Mesenteric fat pad (tissue), 1 donor: Measurements from ENCODE around the gene TUT1. TPM values are rescaled to one million over a fixed set of nuclear protein-coding genes. Genes with fewer than 3 reads are reported as not detected.
"Not testable (repeated sequence)": the region's sequence is repeated elsewhere in the genome, so short reads cannot be mapped to it uniquely, and the experiment has no call there.

Source experiments
- DNase-seq: peaks from one replicate; pipeline ENCODE4 v3.0.0-alpha.2; 2020; ENCODE audit warnings: low spot score
- total RNA-seq: library from RNA; stranded (reverse); fragmentation: NEBNext Ultra II Directional; extraction: Animal tissue kit (Norgen Biotek cat#: 25700); gene quantifications from one replicate; pipeline ENCODE4 v1.2.1, GENCODE V29; 2021
- donor health status: DM: yes; HTN: yes; CAD: no.

Gene TUT1
- total RNA-seq, 1 donor from 2014 or later: 13.4 TPM

DNA sequence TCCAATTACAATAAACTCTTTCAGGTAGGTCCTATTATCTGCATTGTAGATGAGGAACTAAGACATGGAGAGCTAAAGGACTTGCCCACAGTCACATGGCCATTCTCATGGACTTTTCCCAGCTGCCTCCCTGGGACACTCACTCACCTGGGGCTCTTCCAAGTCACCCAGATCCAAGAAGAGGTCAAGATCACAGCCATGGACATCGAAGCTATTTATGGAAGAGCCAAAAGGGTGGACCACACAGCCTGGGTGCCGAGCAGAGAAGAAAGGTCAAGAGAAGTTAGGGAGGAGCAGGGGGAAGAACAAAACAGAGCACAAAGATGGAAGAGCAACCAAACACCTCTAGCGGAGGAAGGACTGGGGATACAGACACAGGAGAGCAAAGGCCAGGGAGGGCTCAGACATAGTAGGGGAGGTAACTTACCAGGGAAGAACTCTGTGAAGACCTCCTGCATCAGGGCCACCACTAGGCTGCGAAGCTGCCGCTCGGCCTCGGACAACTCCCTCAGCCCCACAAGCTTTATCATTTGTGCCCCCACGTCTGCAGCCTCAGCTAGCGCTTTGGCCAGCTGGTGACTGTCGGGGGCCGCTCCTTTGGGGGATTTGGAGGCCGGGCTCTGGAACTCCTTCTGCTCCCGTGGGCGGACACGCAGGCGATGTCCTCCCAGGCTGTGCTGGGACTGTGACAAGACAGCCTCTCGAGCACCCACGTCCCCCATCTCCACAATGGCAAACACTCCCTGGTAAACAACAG is 10.2 kb downstream of the TUT1 start:
- DNase-seq: no peak

DNA sequence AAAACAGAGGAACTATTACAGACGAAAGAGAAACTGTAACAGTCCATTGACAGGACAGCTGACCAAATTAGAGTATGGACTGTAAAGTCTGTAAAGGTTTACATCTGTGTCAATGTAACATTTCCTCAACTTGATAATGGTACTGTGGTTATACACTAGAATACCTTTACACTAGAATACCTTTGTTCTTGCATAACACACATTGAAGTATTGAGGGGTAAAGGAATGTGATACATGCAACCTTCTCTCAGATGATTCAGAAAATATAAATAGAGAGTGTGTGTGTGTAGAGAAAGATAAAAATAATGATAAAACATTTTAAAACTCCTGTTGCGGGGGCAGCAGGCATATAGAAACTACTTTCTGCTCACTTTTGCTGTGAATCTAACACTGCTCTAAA is 12.1 kb downstream of the TUT1 start:
- DNase-seq: no peak

DNA sequence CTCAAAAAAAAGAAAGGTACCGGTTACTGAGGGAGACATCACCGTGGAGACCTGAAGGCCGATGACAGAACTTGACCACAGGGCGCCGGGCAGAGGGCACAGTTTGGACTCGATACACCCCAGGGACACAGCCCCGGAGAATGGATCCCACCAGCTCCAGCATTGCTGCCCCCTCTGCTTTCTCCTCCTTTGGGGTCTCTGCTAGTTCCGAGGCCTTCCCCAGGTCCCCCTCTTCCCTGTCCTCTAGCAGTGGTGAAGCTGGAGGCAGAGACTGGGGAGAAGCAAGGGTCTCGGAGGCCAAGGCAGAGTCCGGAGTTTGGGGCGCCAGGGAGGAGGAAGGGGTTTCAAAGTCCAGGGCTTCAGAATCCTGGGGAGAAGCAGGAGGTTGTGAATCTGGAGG is 12.8 kb downstream of the TUT1 start:
- DNase-seq: no peak

DNA sequence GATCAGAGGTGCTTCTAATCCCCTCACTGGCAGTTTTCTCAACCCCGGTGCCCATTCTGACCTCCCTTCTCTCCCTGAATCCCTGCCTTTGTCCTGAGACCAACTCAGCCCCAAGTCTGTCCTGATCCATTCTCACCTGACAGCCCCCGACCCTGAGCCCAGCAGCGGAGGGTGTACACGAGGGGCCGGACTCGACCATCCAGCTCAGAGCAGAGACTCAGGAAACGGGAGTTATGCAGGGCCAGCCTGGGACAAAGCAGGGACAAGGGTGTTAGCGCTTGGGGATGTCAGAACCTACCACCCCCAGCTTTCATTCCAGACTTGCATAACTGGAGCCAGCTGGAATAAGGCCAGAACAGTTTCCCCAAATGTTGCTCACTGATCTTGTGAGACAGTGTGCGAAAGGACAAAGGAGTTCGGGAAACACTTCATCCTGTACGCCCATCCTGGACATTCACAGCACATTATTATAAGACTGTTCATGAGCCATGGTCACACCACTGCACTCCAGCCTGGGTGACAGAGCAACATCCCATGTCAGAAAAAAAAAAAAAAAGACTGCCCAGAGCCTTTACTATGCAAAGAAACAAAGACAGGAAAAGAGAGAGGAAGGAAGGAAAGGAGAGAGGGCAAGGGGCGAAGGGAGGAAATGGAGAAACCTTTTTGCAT is 14.1 kb downstream of the TUT1 start:
- DNase-seq: no peak

DNA sequence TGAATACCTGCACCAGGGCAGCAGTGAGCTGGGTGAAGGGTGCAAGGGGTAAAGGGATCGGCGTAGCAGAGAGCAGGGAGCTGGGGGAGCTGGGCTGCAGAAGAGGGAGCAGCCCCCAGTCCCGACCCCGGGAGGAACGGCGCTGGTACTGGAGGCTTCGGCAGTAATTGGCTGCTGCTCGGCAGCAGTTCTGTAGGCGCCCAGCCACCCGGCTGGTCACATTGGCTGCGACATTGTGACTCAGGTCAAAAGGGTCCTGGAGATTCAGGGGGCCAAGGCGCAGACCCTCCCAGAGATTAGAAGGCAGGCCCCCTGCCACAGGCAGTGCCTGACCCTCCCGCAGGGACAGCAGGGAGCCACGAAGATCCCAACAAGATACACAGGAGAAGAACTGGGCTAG is 15.5 kb downstream of the TUT1 start:
- DNase-seq: no peak

DNA sequence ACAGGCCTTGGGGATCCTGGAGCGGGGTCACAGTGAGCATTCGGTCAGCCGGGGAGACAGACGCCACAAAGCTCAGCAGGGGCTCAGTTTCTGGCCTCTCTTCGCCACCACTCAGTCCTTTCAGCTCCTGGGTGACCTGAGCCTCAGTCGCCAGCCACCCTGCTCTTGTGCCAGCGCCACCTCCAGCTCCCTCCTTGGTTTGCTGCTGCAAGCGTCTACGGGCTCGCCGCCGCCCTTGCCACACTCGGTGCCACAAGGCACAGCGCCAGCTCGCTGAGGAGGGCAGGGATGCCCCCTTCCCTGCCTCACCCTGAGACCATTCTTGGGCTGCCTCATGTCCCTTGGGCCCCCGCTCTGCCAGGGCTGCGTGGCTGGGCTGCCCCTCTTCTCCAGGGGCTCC is 16.2 kb downstream of the TUT1 start:
- DNase-seq: no peak

DNA sequence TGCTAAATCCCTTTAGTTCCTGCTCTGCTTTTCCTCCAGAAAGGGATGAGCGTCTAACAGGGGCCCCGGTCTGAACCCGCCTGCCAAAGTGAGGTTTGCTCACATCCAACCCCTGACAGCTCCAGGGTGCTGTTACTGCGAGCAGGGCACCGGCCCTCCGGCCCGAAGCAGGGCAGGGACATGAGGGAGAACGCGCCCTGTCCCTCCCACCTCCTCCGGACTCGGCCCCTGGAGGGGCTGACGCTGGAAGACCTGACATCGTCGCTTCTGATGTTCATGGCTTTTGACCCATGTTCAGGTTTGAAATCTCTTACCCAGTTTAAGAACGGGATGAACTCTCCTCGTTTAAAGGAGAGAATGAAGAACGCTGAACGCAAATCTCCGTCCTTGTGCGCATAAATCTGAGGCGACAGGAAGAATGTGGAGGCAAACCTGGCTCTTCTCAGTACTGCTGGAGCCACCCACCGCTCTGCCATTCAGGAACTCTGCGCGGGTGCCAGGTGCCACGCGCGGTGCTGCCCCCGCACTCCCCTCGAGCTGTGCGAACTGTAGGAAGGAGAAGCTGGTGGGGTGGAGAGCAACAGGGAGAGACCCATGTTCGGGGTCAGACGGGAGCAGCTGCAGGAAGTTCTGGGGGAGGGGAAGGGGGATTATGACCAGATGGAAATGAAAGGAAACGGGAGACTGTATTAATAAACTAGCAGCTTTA is 16.8 kb downstream of the TUT1 start:
- no peak for DNase-seq

DNA sequence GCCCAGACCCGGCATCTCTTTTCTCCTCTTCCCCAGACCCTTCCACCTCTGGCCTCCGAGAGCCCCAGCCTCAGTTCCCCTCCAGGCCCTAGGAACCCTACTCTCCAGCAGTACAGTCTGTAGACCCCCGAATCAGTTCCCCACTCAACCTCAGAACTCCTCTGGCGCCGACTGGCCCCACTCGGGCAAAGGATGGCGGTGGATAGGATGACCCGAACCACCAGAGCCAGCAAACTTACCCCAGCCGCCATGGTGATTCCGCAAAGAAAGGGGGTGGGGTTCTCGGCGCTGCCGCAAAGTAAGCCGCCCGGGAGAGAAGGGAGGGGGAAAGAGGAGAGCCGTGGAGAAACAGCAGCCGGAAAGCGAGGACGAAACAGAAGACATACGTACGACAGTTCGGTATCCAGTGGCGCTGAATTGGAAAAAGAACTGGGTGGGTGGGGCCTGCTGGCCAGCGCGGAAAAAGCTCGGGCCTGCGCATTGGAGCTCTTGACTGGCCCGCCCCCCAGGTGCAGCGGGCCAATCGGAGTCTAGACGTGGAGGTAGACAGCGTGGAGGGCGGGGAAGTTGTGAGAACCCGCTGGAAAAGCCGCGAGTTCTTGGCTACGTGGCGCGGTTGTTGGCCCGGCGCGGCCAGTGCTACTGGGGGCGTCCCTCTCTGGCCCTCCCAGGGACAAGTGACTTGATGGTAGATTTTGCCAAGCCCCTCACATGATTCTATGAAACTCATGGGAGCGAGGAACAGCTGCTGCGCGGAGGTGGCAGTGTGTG is 17.5 kb downstream of the TUT1 start, which contains the start of gene EEF1G:
EEF1G (minus strand) TSS at position 300 of the 771 bp plus-strand sequence; CDS start at position 251, 49 bp downstream.
- DNase-seq: peak; percentile 99

DNA sequence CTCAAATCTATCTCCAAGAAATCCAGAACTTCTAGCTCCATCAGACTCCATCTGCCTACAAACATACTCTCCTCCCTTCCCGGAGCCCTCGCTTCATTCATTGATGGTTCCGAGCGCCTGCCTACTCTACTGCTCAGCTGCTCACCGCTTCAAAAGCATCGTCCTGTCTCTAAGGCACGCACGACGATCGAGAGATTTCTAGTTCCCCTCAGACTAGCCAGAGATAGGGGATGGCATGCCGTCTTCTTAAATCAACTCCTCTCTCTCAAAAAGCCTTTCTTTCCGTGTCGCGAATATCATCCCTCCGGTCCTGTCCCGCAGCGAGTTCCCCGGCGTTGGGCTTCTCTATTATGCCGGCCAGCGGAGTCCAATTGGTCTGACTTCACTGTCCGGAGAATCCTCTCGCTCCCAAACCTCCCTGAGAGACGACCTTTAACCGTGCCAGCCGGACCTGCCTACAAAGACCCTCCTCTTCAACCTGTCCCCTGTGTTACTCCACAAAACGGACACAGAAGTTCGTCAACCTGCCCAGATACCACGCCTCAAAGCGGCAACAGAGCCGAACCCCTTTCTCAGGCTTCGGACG is 18.2 kb downstream of the TUT1 start:
- no peak for DNase-seq

DNA sequence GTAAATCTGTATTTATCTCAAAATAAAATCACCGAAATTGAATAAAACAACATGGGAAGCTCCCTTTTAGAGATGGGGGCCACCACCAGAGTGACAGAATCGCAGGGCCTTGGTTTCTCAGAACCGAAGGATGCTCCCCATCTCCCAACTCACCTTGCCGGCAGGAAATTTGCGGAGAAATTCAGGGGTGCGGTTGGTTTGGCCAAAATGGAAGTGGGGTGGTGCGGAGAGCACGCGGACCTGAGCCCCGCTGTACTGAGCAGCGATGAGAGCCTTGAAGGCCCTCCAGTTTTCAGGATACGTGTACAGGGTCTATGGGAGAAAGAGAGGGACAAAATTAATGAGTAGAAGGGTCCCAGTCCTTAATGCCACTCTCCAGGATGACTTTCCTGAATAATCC is 18.9 kb downstream of the TUT1 start:
- no peak for DNase-seq

DNA sequence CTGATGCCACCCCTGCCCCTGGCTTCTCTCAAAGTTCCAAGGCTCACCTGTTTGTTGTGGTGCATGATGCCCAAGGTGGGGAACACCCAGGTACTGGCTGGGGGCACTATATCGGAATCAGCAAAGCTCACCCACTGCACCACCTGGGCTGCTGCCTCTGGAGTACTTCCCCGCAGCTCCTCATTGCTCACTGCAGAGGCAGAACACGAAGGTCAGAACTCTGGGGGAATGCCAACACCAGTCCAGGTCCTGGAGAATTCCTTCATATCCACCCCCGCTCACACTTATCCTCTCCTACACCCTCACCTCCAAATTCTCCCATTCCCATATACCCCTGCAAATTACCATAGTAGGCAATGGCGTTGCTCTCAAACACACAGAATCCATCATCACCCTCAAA is 19.8 kb downstream of the TUT1 start:
- not testable (repeated sequence) for DNase-seq

DNA sequence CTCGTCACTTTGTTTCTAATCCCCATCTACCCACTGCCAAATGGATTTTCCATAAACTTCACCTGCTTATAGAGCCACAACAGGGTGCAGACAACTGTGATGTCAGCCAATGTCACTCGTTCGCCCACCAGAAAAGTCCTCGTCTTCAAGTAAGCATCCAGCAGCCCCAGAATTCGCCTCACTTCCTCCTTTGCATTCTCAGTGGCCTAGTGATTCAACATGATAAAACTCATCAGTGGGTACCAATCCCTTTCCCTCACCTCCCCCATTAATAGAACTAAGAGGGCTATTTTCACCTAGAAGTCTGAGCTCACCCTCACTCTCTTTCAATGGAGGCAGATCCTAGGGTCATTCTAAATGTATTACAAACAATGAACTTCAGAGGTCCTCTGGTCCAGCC is 20.4 kb downstream of the TUT1 start:
- DNase-seq: not testable (repeated sequence)

DNA sequence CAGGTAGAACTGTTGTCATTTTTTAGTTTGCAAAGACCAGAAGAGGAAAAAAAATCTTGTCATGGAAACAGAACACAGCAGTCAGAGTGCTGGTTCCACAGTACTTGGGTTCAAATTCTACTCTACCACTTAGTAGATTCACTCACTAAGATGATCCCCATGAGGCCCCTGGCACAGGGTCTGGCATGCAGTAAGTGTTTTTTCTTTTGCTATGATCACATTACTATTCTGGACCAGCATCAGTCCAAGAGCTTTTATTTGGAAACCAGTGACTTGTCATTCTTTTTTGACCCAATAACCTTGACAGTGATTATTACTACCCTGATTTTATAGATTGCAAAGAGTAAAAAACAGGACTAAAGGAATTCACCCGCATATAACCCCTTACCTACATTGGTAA is 21.7 kb downstream of the TUT1 start:
- DNase-seq: no peak

DNA sequence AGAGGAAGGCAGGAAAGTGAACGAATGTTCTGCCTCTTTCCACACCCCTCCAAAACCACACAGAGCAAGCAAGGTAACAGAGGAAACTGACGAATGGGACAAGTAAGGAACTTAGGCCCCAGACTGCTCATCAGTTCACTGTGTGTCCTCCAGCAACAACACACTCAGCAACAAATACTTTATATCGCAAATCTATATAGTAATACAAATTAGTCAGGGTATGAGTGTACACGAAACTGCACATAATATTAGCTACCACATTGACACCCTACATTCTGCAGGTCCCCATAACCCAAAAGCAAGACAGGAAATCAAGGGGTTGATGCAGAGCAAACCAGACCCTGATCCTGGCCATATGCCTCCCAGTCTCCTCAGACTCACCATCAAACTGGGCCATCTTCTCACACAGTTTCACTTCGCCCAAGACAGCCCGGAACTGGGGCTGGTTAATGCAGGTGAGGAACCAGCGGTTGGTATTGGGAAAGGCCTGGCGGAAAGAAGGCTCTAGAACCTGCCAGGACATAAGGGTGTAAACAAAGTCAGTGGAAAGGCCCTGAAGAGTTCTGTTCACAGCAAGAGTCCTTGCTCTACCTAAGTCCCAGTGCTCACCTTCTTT is 24.2 kb downstream of the TUT1 start:
- DNase-seq: no peak

DNA sequence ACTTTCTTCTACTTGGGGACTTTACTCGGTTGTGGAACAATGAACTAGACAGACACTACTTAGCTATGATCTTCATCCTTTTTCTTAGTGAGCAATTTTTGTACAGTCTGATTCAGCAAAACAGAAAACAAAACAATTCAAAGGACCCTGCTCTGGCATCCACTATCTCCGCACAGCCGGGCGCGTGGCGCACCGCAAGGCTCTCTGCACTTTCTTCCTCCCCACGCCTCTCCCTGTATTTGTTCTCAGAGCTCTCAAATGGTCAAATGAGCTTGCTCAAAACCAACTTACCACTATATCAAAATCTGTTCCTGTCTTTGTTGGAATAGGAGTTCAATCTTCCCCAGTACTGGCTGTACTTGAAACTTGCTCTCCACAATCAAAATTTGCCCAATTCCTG is 25.1 kb downstream of the TUT1 start:
- no peak for DNase-seq

DNA sequence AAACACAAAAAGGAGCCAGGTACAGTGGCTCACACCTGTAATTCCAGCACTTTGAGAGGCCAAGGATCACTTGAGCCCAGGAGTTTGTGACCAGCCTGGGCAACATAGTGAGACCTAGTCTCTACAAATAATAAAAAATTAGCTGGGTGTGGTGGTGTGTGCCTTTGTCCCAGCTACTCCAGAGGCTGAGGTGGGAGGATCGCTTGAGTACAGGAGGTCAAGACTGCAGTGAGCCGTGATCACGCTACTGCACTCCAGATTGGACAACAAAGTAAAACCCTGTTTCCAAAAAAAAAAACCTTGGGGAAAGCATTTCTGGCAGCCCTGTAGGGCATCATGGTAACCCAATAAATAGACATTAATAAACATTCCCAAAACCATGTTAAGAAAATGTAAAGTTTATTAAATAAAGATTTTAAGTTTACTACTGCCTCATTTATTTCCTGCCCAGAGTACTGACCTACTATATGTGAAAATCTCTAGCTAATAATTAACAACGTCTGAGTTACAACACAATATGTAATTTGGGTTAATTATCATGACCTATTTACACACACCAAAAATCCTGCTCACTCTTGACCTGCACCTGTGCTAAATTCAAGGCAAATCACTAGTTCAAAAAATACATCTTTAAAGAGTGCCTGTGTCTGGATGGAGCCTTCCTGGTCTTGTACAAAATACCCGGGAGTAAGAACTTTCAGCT is 26.1 kb downstream of the TUT1 start:
- DNase-seq: no peak

DNA sequence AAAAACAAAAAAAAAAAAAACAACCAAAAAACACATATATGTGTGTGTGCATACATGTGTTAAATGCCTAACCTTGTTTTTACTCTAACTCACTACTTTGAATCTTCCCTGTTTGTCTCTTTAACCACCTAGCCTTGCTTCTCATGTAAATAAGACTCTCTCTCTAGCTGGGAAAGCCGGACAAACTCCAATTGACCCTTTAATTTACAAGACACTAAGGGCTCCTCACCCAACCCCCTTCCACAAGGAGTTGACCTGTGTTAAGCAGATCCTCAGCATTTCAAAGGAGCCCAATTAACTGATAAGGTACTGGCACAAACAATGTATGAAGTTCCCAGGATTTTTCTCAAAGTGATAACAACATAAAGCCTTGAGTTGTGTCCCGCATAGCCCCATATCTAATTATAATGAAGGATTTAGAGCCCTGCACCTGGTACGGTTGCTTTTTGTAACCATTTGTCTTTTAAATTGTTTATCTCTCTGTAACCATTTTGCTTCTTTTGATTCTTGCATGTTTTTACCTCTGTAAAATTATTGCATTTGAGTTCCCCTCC is 29.6 kb downstream of the TUT1 start:
- DNase-seq: not testable (repeated sequence)

DNA sequence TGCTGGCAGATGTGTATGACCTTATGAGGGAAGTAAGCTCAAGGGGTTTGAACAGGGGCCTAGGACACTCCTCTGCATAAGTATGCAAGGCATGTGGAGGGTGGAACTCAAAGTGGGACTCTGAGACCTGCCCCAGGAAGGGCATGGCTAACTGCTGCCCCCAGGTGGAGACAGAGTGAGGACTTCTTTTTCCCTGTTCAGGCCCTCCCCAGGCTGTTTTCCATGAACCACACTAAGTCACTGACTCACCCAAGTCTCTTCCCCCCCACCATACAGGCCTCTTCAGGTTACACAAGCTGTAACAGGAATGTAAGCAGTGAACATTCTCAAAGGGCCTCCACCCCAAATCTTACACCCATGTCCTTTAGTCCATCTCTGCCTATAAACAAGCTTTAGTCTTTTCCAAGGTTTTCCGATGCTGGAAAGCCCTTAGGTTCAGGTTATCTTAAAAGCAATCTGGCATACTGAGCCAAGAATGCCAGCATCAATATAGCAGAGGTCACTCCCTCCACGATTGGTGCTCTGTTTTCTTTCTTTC is 30.7 kb downstream of the TUT1 start:
- no peak for DNase-seq

DNA sequence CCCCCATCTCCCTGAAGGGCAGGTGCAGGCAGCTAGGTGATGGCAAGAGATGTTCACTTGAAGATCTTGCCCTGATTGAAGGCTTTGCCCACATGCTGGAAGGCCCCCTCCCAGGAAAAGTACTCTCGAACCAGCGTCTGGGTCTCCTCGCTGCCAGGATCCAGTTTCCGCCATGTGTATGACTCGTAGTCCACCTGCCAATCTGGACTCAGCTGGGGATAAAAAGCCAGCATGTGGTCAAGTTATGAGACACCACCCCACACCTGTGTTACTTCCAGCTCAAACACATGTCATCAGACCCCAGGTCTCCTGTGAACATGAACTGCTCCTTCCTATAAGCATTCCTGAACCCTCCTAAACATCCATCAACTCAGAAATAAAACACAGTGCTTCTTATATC is 31.7 kb downstream of the TUT1 start:
- not testable (repeated sequence) for DNase-seq
